ENCODE data around the gene WDR73.

WDR73 gene

DNA sequence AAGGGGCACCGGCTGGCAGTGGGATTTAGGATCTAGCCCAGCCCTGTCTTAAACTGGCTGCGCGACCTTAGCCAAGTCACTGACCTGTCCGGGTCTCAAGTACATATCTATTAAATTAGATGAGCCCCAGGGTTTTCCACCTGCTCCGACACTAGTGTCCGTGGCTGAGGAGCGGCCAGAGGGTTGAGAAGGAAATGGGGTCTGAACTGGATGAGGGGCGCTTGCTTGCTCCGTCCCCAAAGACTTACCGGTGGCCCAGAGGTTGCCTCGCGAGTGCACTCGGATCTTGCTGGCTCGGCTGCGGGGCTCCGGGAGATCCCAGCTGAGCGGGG is 3.6 kb upstream of the WDR73 start:
- TF ChIP-seq, protein P1, sequence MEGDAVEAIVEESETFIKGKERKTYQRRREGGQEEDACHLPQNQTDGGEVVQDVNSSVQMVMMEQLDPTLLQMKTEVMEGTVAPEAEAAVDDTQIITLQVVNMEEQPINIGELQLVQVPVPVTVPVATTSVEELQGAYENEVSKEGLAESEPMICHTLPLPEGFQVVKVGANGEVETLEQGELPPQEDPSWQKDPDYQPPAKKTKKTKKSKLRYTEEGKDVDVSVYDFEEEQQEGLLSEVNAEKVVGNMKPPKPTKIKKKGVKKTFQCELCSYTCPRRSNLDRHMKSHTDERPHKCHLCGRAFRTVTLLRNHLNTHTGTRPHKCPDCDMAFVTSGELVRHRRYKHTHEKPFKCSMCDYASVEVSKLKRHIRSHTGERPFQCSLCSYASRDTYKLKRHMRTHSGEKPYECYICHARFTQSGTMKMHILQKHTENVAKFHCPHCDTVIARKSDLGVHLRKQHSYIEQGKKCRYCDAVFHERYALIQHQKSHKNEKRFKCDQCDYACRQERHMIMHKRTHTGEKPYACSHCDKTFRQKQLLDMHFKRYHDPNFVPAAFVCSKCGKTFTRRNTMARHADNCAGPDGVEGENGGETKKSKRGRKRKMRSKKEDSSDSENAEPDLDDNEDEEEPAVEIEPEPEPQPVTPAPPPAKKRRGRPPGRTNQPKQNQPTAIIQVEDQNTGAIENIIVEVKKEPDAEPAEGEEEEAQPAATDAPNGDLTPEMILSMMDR (IDR thresholded peaks at IDR 0.05): no peak
- no peak for TF ChIP-seq ZFX (IDR thresholded peaks at IDR 0.05; ENCODE audit: borderline replicate concordance)
- peak overlapping the region; percentile 95 for H3K27ac ChIP-seq

- TF ChIP-seq, protein P1 (IDR thresholded peaks at IDR 0.05): no peak
- no peak for TF ChIP-seq ZFX (IDR thresholded peaks at IDR 0.05; ENCODE audit: borderline replicate concordance)
- H3K27ac ChIP-seq: peak overlapping the region; percentile 95
Observed at GRCh38 chr15:84656972-84657371, 2.9 kb upstream of the WDR73 start.

GRCh38 chr15:84654689-84655453 is 788 bp upstream of the WDR73 start:
- H3K27ac ChIP-seq: peak overlapping the region; percentile 95
- TF ChIP-seq ZFX (IDR thresholded peaks at IDR 0.05; ENCODE audit: borderline replicate concordance): no peak
- TF ChIP-seq, protein P1 (IDR thresholded peaks at IDR 0.05): peak; percentile 87

- no peak for TF ChIP-seq ZFX (IDR thresholded peaks at IDR 0.05; ENCODE audit: borderline replicate concordance)
- TF ChIP-seq, protein P1 (IDR thresholded peaks at IDR 0.05): no peak
- peak overlapping the region; percentile 95 for H3K27ac ChIP-seq
Observed at GRCh38 chr15:84653584-84653909, 536 bp downstream of the WDR73 start.

DNA sequence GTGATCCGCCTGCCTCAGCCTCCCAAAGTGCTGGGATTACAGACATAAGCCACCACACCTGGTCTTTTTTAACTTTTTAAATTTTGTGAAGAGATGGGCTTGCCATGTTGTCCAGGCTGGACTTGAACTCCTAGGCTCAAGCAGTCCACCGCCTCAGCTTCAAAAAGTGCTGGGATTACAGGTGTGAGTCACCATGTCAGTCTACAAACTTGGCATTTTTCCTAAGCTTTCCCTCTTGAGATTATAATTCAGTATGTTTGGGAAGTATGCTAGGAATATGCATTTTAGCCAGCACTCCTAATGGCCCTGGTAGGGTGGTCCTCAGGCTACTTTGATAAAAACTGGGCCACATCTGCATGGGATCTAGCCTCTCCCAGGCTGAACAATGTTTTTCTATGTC is 4.4 kb downstream of the WDR73 start:
- no peak for TF ChIP-seq ZFX (IDR thresholded peaks at IDR 0.05; ENCODE audit: borderline replicate concordance)
- TF ChIP-seq, protein P1 (IDR thresholded peaks at IDR 0.05): no peak
- no peak overlapping the region for H3K27ac ChIP-seq

- TF ChIP-seq, protein P1 (IDR thresholded peaks at IDR 0.05): no peak
- TF ChIP-seq ZFX (IDR thresholded peaks at IDR 0.05; ENCODE audit: borderline replicate concordance): no peak
Observed at GRCh38 chr15:84648539-84648938, 5.5 kb downstream of the WDR73 start.

GRCh38 chr15:84647726-84648125 is 6.4 kb downstream of the WDR73 start:
- no peak overlapping the region for H3K27ac ChIP-seq
- TF ChIP-seq ZFX (IDR thresholded peaks at IDR 0.05; ENCODE audit: borderline replicate concordance): no peak
- TF ChIP-seq, protein P1 (IDR thresholded peaks at IDR 0.05): no peak

More at GRCh38 chr15:84648539-84648938, 5.5 kb downstream of the WDR73 start:
- no peak overlapping the region for H3K27ac ChIP-seq

Data from 22Rv1 (cell line).